ENCODE data around the gene PREPL.

The PREPL gene

GRCh38 chr2:44273076-44273475, 88.2 kb downstream of the PREPL start:
- Mint-ChIP-seq H3K27me3 (ENCODE audit: low read depth) (no peaks in the 10 kb centered on the region), H3K4me1 (ENCODE audit: low read depth) (no peaks in the 10 kb centered on the region), H3K9me3 (no peaks in the 10 kb centered on the region), H3K36me3 (ENCODE audit: low read depth) (no peaks in the 10 kb centered on the region), H3K27ac (no peak overlapping the region), H3K4me3 (no peak overlapping the region)

GRCh38 chr2:44271296-44271695, 90.0 kb downstream of the PREPL start:
- Mint-ChIP-seq H3K27me3 (ENCODE audit: low read depth) (no peaks in the 10 kb centered on the region), H3K36me3 (ENCODE audit: low read depth) (no peaks in the 10 kb centered on the region), H3K27ac (no peak overlapping the region), H3K4me1 (ENCODE audit: low read depth) (no peaks in the 10 kb centered on the region), H3K4me3 (no peak overlapping the region), H3K9me3 (no peaks in the 10 kb centered on the region)

- no peaks in the 10 kb centered on the region for H3K36me3 Mint-ChIP-seq (ENCODE audit: low read depth)
- H3K9me3 Mint-ChIP-seq, result no peaks in the 10 kb centered on the region
- H3K27me3 Mint-ChIP-seq (ENCODE audit: low read depth), result no peaks in the 10 kb centered on the region
- H3K4me3 Mint-ChIP-seq, result no peak overlapping the region
- H3K27ac Mint-ChIP-seq, result no peak overlapping the region
- no peaks in the 10 kb centered on the region for H3K4me1 Mint-ChIP-seq (ENCODE audit: low read depth)
These were observed 91.5 kb downstream of the PREPL start for GRCh38 chr2:44269831-44270230.

DNA sequence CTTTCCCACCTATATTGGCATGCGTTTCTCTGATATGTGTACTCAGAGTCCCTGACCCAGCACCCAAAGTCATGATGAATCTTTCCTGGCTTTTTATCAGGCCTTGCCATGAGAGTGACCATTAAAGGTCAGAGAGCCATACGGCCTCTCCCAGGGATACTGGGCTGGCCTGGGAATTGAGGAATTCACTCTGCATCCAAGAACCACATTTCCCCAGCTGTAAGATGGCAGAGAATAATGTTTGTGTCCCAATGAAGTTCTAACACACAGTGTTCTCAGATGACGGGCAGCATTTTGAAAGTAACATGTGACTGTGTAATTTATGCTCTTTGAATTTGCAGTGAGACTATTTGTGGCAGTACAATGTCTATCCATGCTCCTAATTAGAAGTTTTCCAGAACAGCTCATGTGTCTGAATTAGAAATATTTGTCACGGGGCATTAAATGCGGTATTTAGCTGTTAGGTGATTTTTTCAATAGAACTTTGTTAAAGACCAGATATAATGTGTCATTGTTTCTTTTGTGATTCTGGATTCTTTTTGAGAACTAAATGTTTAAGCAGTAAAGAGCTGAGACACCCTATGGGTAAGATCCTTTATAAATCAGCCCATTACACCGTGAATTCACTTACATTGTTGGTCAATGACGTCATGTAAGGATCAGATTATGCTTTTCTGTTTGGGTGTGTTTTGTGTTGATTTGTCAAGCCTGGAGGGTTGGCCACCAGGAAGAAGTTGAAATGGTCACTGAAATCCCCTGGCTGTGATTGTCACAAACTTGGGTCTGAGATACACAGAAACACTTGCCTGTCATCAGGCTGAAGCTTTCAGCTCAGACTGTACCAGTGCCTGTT, 93.3 kb downstream of the PREPL start:
- no peak overlapping the region for H3K4me3 Mint-ChIP-seq
- H3K36me3 Mint-ChIP-seq (ENCODE audit: low read depth), result no peaks in the 10 kb centered on the region
- no peak overlapping the region for H3K27ac Mint-ChIP-seq
- no peaks in the 10 kb centered on the region for H3K4me1 Mint-ChIP-seq (ENCODE audit: low read depth)
- no peaks in the 10 kb centered on the region for H3K27me3 Mint-ChIP-seq (ENCODE audit: low read depth)
- H3K9me3 Mint-ChIP-seq, result no peaks in the 10 kb centered on the region

Data from T-helper 1 cell treated with Interleukin-12 subunit alpha and Interleukin-12 subunit beta and Interleukin-4 antibody, amounts not matched to agents 30 μg/mL and 1 μg/mL, for 36 hours (primary cell).